ENCODE results near the gene CFAP20. TPM values are rescaled to one million over a fixed set of nuclear protein-coding genes. Genes with fewer than 3 reads are reported as not detected.

Gene CFAP20
- total and polyA plus RNA-seq, 2 of the 13 experiments (the other 11 are each of a cell fraction or from before 2014, with no cell fraction given): 73.1 to 87.4 TPM

DNA sequence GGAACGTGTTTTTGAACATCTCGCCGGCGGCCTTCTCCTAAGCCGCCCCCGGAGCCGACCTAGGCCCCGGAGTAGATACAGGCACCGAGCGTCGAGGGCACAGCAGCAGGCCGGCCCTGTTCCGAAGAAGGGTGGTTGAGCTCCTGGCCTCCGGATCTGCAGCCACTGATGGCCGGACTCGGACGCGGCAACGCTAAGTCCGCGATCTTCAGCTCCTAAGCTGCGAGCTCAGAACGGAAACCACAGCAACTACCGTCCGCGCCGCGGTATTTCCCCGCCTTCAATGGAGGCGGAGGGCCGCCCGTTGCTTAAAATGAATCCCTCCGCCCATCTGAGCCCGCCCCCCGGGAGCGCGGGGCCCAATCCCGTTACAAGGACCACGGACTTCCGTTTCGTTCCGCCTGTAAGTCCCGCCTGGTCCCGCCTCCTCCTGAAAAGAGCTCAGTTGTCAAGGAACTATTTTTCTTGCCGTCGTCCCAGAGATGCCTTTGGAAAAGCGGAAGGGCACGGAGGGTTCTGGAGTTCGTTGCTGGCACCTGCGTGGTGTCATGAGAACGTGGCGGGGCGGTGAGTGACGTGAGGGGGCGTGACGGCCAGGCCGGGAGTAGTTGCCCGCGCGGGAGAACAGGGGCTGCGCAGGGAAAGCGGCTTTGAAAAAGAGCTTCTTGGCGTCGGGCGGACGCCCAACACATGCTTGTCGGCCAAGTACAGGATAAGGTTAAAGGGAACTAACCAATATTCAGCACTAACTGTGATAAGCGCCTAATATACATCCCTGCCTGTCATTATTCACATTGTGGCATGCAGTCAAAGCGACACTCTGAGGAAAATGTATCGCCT is at the start of gene CFAP20 (continued):
- TF ChIP-seq NFATC3 (CRISPR knock-in tag; IDR thresholded peaks at IDR 0.05): peak; percentile 56; the same call in 1 of the 2 replicates
- 0 out of 2 replicates have a peak, but pooled peaks have one; percentile 79 for TF ChIP-seq SMYD3 (CRISPR knock-in tag; IDR thresholded peaks at IDR 0.05)
- TF ChIP-seq SIX4 (CRISPR knock-in tag; IDR thresholded peaks at IDR 0.05): peak; percentile 97
- TF ChIP-seq PAWR (CRISPR knock-in tag; IDR thresholded peaks at IDR 0.05; ENCODE audit: borderline replicate concordance): no peak
- TF ChIP-seq, protein P1, sequence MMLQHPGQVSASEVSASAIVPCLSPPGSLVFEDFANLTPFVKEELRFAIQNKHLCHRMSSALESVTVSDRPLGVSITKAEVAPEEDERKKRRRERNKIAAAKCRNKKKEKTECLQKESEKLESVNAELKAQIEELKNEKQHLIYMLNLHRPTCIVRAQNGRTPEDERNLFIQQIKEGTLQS (CRISPR knock-in tag; IDR thresholded peaks at IDR 0.05): peak; percentile 26; the same call in 1 of the 2 replicates
- TF ChIP-seq, protein P2, sequence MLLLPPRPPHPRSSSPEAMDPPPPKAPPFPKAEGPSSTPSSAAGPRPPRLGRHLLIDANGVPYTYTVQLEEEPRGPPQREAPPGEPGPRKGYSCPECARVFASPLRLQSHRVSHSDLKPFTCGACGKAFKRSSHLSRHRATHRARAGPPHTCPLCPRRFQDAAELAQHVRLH (CRISPR knock-in tag; IDR thresholded peaks at IDR 0.05; ENCODE audit: borderline replicate concordance, low read depth): peak; percentile 96
- TF ChIP-seq HDAC2 (CRISPR knock-in tag; IDR thresholded peaks at IDR 0.05): peak; percentile 93
- peak; percentile 92 for TF ChIP-seq ZNF777 (CRISPR knock-in tag; IDR thresholded peaks at IDR 0.05)
- TF ChIP-seq ZIK1 (CRISPR knock-in tag; IDR thresholded peaks at IDR 0.05; ENCODE audit: borderline replicate concordance, low read depth): peak; percentile 75; the same call in 1 of the 2 replicates
- TF ChIP-seq RBM22 (optimal IDR thresholded peaks at IDR 0.05; ENCODE audit: low read length): peak; percentile 86
- TF ChIP-seq ZNF563 (CRISPR knock-in tag; IDR thresholded peaks at IDR 0.05): peak; percentile 64; the same call in 1 of the 2 replicates
- no peak for TF ChIP-seq NFE2L2 (IDR thresholded peaks at IDR 0.05; ENCODE audit: low read length)
- TF ChIP-seq ZBTB42 (CRISPR knock-in tag; IDR thresholded peaks at IDR 0.05): peak; percentile 76; the same call in 1 of the 2 replicates
- TF ChIP-seq ZNF670 (CRISPR knock-in tag; IDR thresholded peaks at IDR 0.05; ENCODE audit: borderline replicate concordance): peak; percentile 98
- peak; percentile 93 for TF ChIP-seq MIXL1 (CRISPR knock-in tag; IDR thresholded peaks at IDR 0.05)
- TF ChIP-seq ZBTB8A (CRISPR knock-in tag; IDR thresholded peaks at IDR 0.05; ENCODE audit: borderline replicate concordance, low read depth): peak; percentile 91; the same call in 1 of the 2 replicates
- peak; percentile 90; the same call in 1 of the 2 replicates for TF ChIP-seq ZNF44 (CRISPR knock-in tag; IDR thresholded peaks at IDR 0.05)
- peak; percentile 18; the same call in 1 of the 2 replicates for TF ChIP-seq MED13 (CRISPR knock-in tag; IDR thresholded peaks at IDR 0.05)
- peak; percentile 7; the same call in 1 of the 2 replicates for TF ChIP-seq ZNF629 (CRISPR knock-in tag; conservative IDR thresholded peaks at IDR 0.05)
- TF ChIP-seq ZNF460 (CRISPR knock-in tag; IDR thresholded peaks at IDR 0.05; ENCODE audit: borderline replicate concordance): no peak; the same call in 1 of the 2 replicates
- no peak; the same call in 1 of the 2 replicates for TF ChIP-seq KLF6 (CRISPR knock-in tag; IDR thresholded peaks at IDR 0.05)
- no peak for TF ChIP-seq PHB2 (IDR thresholded peaks at IDR 0.05; ENCODE audit: partially characterized antibody)
- TF ChIP-seq ZSCAN9 (CRISPR knock-in tag; IDR thresholded peaks at IDR 0.05; ENCODE audit: borderline replicate concordance): peak; percentile 46; the same call in 1 of the 2 replicates
- peak; percentile 96 for TF ChIP-seq TARDBP (CRISPR knock-in tag; IDR thresholded peaks at IDR 0.05)
- peak; percentile 91; the same call in 1 of the 2 replicates for TF ChIP-seq ZFP82 (CRISPR knock-in tag; IDR thresholded peaks at IDR 0.05; ENCODE audit: borderline replicate concordance)
- TF ChIP-seq RFXANK (CRISPR knock-in tag; IDR thresholded peaks at IDR 0.05): peak; percentile 92; the same call in 1 of the 2 replicates
- TF ChIP-seq SAFB2 (CRISPR knock-in tag; IDR thresholded peaks at IDR 0.05; ENCODE audit: borderline replicate concordance, low read depth): peak; percentile 91
- TF ChIP-seq, protein P3, sequence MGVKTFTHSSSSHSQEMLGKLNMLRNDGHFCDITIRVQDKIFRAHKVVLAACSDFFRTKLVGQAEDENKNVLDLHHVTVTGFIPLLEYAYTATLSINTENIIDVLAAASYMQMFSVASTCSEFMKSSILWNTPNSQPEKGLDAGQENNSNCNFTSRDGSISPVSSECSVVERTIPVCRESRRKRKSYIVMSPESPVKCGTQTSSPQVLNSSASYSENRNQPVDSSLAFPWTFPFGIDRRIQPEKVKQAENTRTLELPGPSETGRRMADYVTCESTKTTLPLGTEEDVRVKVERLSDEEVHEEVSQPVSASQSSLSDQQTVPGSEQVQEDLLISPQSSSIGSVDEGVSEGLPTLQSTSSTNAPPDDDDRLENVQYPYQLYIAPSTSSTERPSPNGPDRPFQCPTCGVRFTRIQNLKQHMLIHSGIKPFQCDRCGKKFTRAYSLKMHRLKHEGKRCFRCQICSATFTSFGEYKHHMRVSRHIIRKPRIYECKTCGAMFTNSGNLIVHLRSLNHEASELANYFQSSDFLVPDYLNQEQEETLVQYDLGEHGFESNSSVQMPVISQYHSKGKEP (CRISPR knock-in tag; IDR thresholded peaks at IDR 0.05): no peak; the same call in 1 of the 2 replicates
- peak; percentile 82; the same call in 1 of the 2 replicates for TF ChIP-seq ZNF235 (CRISPR knock-in tag; IDR thresholded peaks at IDR 0.05; ENCODE audit: borderline replicate concordance)
- TF ChIP-seq ZNF780A (CRISPR knock-in tag; IDR thresholded peaks at IDR 0.05): peak; percentile 47; the same call in 1 of the 2 replicates
- peak; percentile 99 for TF ChIP-seq DMAP1 (CRISPR knock-in tag; IDR thresholded peaks at IDR 0.05)

Measured in HepG2 (cell line).